ENCODE data around the gene PATL1. TPM values are rescaled to one million over a fixed set of nuclear protein-coding genes. Genes with fewer than 3 reads are reported as not detected.

The PATL1 gene
- polyA plus RNA-seq, 2 of the 4 experiments (the other 2 are of a cell fraction): 40.6 to 61.4 TPM

- FAIRE-seq: no peak
- Histone ChIP-seq H3K4me2 (no peak overlapping the region), H3K27ac (no peak overlapping the region), H3K4me1 (no peaks in the 10 kb centered on the region), H3K4me3 (no peak overlapping the region), H3K9me3 (no peaks in the 10 kb centered on the region)
- POLR2A ChIA-PET: no interaction called here
- no peak for DNase-seq (ENCODE audit: low read depth in 1 of 2, low spot score in 1 of 2)
- no peak for TF ChIP-seq HES2 (IDR thresholded peaks at IDR 0.05)
- TF ChIP-seq ATOH8 (CRISPR knock-in tag; IDR thresholded peaks at IDR 0.05; ENCODE audit: low read depth): no peak
- no peak for TF ChIP-seq HOXB13 (CRISPR knock-in tag; IDR thresholded peaks at IDR 0.05; ENCODE audit: low read depth)
- TF ChIP-seq ZSCAN20 (CRISPR knock-in tag; IDR thresholded peaks at IDR 0.05): no peak
- TF ChIP-seq CEBPB (IDR thresholded peaks at IDR 0.05): no peak
- no peak for TF ChIP-seq FOSL2 (IDR thresholded peaks at IDR 0.05)
- TF ChIP-seq FOSL2 (CRISPR knock-in tag; IDR thresholded peaks at IDR 0.05): no peak
- CTCF ChIA-PET: interaction anchor here (0.6 to 1.0 kb wide), 4 partner anchors 16 to 470 kb away, joined by 3 to 4 read pairs (median 4); no protein-coding TSS in a partner anchor
- no peak for ATAC-seq
- WGBS (ENCODE audit: missing lambda C conversion rate): 66% methylated on average over 8 of the region's 8 CpGs
Observed at GRCh38 chr11:59676205-59676604, 7.4 kb upstream of the PATL1 start.

- FAIRE-seq (no peak), DNase-seq (ENCODE audit: low read depth in 1 of 2, low spot score in 1 of 2) (no peak), ATAC-seq (no peak)
- no peak overlapping the region for H3K27ac ChIP-seq
- no peak for TF ChIP-seq MAFK (IDR thresholded peaks at IDR 0.05; ENCODE audit: partially characterized antibody)
- no peak for TF ChIP-seq ZC3H11A (IDR thresholded peaks at IDR 0.05)
- no peak for TF ChIP-seq TFCP2L1 (CRISPR knock-in tag; IDR thresholded peaks at IDR 0.05)
- no peak for TF ChIP-seq CHD4 (IDR thresholded peaks at IDR 0.05; ENCODE audit: borderline replicate concordance)
- TF ChIP-seq MAX (IDR thresholded peaks at IDR 0.05): no peak
- no peak for TF ChIP-seq MYC (IDR thresholded peaks at IDR 0.05; ENCODE audit: borderline replicate concordance, low read length)
- TF ChIP-seq HDAC2 (IDR thresholded peaks at IDR 0.05): no peak
- no peak for TF ChIP-seq NFE2L2 (conservative IDR thresholded peaks at IDR 0.05; ENCODE audit: low read length)
- no peak for TF ChIP-seq RAD21 (conservative IDR thresholded peaks at IDR 0.05 in 1 of 2, IDR thresholded peaks at IDR 0.05 in 1 of 2)
- TF ChIP-seq PHF8 (IDR thresholded peaks at IDR 0.05; ENCODE audit: borderline replicate concordance, low read depth): no peak
- no peak for TF ChIP-seq HEYL (CRISPR knock-in tag; IDR thresholded peaks at IDR 0.05)
- TF ChIP-seq NR3C1 (IDR thresholded peaks at IDR 0.05): no peak
- no peak for TF ChIP-seq EHMT2 (IDR thresholded peaks at IDR 0.05; ENCODE audit: low read depth)
- TF ChIP-seq RCOR1 (IDR thresholded peaks at IDR 0.05; ENCODE audit: low read depth, low read length): no peak
- TF ChIP-seq SREBF2 (IDR thresholded peaks at IDR 0.05): no peak
- TF ChIP-seq FOXS1 (CRISPR knock-in tag; IDR thresholded peaks at IDR 0.05): no peak
- TF ChIP-seq SMC3 (IDR thresholded peaks at IDR 0.05): no peak
- TF ChIP-seq POLR2AphosphoS2 (conservative IDR thresholded peaks at IDR 0.05; ENCODE audit: low read length): no peak
- TF ChIP-seq NPAS2 (CRISPR knock-in tag; IDR thresholded peaks at IDR 0.05; ENCODE audit: borderline replicate concordance): no peak
- 34% methylated on average over 2 of the region's 2 CpGs for WGBS (ENCODE audit: missing lambda C conversion rate)
- H3K9me3 ChIP-seq: no peaks in the 10 kb centered on the region
- H3K4me1 ChIP-seq: 0 out of 3 replicates have a peak, but pooled peaks cover 4% of the 10 kb centered on the region
- ChIA-PET POLR2A (no interaction called here), CTCF (interaction anchor here (0.9 kb wide), 1 partner anchor 68 kb away, joined by 3 read pairs; no protein-coding TSS in a partner anchor)
- no peak overlapping the region for H3K4me2 ChIP-seq
- no peak overlapping the region for H3K4me3 ChIP-seq
Observed at GRCh38 chr11:59674291-59674690, 5.5 kb upstream of the PATL1 start.

- CTCF ChIA-PET: no interaction called here
Observed at GRCh38 chr11:59673291-59673690, 4.5 kb upstream of the PATL1 start.

More at GRCh38 chr11:59673291-59673690, 4.5 kb upstream of the PATL1 start:
- DNase-seq (ENCODE audit: low read depth in 1 of 2, low spot score in 1 of 2) (no peak), ATAC-seq (no peak), FAIRE-seq (no peak)
- Histone ChIP-seq H3K4me3 (no peak overlapping the region), H3K4me1 (0 out of 3 replicates have a peak, but pooled peaks cover 4% of the 10 kb centered on the region), H3K9me3 (no peaks in the 10 kb centered on the region), H3K4me2 (no peak overlapping the region), H3K27ac (no peak overlapping the region)
- WGBS (ENCODE audit: missing lambda C conversion rate): 63% methylated on average over 2 of the region's 2 CpGs
- TF ChIP-seq KDM1A (IDR thresholded peaks at IDR 0.05; ENCODE audit: low read depth): no peak
- TF ChIP-seq POLR2A (IDR thresholded peaks at IDR 0.05; ENCODE audit: low read length): no peak
- no peak for TF ChIP-seq CBX2 (IDR thresholded peaks at IDR 0.05; ENCODE audit: borderline replicate concordance, low read depth)
- TF ChIP-seq EHMT2 (IDR thresholded peaks at IDR 0.05; ENCODE audit: low read depth): no peak
- no peak for TF ChIP-seq NFE2L2 (conservative IDR thresholded peaks at IDR 0.05; ENCODE audit: low read length)
- no peak for TF ChIP-seq HOXB13 (CRISPR knock-in tag; IDR thresholded peaks at IDR 0.05; ENCODE audit: low read depth)
- no peak for TF ChIP-seq HMGXB4 (CRISPR knock-in tag; IDR thresholded peaks at IDR 0.05; ENCODE audit: borderline replicate concordance)
- POLR2A ChIA-PET: no interaction called here
